ENCODE results near the gene TMPRSS2.

TMPRSS2 gene

DNA sequence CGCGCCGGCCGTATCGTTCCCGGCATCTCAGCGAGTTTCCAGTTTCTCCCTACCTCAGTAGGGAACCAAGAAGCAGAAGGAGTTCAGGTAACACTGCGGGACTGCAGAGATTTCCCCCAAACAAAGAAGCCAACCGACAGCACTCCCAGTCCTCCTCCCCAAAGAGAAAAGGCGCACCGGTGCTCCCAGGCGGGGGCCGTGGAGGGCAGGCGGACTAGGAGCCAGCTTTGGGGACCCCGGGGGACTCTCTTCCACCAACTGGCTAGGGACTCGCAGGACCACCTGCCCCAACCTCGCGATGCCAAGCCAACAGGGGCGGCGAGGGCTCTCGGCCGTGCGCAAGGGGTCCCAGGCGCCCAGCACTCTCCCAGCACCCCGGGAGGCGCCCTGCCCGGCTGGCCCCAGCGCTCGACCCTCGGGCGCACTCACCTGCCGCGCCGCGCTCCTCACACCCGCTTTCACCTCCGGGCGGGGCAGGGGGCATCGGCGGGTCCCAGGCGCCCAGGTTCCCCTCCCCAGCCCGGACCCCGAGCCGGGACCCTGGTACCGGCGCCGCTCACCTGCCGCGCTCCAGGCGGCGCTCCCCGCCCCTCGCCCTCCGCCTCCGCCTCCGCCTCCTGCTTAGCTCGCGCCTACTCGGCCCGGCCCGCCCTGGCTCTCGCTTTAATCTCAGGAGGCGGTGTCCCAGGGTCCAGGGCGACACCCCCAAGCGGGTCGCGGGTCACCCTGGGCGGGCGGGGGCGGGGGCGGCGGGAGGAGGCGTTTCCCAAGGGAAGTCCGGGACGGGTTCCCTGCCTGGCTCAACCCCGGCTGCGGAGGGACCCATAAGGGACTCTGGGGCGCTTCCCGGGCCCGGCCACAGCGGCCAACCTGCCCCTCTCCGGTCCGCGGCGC lies at the start of gene TMPRSS2:
Gene TMPRSS2 (minus strand): TSS at position 638 of the 894 bp plus-strand sequence. CDS start 10,025 bp downstream, outside the sequence.
- peak; percentile 18 for DNase-seq

DNA sequence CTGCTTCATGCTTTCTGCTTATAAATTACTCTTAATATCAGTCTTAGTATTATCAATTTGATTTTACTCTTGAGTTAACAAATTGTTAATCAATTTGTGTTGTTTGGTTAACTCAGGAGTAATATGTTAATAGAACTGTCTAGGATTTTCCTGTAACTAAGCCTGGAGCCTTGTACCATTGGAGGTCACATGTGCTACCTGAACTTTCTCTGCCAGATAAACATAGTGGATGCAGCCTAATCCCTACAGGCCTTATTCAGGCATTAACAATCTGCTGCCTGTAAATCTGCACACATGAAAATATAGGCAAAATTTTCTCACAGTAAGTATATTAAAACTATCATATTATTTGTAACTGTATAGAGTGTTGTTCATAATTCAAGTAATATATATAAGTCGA lies 47.1 kb upstream of the TMPRSS2 start:
- no peak for DNase-seq

DNA sequence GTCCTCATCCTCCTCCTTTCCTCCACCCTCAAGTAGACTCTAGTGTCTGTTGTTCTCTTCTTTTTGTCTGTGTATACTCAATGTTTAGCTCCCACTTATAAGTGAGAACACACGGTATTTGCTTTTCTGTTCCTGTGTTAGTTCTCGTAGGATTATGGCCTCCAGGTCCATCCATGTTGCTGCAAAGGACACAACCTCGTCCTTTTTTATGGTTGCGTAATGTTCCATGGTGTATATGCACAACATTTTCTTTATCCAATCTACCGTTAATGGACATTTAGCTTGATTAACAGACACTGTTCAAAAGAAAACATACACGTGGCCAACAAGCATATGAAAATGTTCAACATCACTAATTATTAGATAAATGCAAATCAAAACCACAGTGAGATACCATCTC lies 44.3 kb upstream of the TMPRSS2 start:
- no peak for DNase-seq

DNA sequence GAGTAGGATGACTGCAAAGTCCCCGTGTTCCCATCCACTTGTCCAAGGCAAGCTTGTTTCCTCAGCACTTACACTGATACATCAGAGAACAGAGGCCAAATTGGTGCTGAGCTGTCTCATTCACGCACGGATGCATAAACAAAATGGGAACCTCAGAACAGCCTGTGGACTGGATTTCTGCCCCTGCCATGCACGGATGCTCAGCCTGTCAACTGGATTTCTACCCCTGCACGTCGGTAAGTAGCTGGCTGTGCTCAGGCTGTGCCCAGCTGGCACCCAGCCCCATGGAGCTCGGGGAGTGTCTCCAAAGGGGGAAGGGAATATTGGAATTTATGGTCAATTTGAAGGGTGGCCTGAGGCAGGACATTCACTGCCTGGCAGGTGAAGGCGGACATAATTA lies 40.8 kb upstream of the TMPRSS2 start:
- peak; percentile 74 for DNase-seq

DNA sequence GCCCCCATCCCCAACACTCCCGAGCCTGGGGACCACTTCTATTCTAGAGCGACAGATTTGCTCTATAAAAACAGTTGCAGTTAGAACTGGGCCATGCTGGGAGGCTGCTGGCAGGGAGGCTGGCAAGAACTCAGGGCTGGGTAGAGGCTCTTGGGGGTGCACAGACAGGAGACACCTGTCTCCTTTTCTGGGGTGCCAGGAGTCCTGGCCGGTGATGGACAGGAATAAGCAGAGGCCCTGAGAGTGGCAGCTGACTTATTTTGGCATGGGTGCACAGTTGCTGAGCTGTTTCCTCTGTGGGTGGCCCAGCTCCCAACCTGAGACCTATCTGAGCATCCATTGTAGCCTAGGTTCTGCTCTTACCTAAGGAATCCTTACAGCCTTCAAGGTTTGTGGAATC lies 39.2 kb upstream of the TMPRSS2 start:
- DNase-seq, result no peak

DNA sequence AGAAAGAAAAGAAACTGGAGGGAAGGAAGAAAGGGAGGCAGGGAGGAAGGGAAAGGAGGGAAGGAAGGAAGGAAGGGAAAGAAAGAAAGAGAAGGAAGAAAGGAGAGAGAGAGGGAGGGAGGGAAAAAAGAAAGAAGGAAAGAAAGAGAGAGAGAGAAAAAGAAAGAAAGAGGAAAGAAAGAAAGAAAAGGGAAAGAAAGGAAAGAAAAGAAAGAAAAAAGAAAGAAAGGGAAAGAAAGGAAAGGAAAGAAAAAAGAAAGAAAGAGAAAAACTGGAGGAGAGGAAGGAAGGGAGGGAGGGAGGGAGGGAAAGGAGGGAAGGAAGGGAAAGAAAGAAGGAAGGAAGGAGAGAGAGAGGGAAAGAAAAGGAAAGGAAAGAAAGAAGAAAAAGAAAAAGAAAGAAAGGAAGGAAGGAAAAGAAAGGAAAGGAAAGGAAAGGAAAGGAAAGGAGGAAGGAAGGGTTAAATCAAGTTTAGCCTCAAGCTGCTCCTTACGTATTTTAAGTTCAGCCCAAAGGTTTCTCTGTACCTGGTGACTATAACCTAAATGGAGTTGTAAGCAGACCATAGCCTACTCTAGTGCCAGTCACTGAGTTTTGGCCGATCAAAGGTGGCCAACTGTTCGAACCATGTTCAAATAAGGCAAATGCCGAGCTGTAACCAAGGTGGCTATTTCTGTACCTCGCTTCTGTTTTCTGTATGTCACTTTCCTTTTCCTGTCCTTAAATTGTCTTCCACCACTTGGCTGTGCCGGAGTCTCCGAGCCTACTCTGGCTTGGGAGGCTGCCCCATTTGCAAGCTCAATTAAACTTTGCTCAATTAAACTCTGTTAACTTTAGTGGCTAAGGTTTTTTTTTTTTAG lies 37.8 kb upstream of the TMPRSS2 start:
- DNase-seq, result no peak

DNA sequence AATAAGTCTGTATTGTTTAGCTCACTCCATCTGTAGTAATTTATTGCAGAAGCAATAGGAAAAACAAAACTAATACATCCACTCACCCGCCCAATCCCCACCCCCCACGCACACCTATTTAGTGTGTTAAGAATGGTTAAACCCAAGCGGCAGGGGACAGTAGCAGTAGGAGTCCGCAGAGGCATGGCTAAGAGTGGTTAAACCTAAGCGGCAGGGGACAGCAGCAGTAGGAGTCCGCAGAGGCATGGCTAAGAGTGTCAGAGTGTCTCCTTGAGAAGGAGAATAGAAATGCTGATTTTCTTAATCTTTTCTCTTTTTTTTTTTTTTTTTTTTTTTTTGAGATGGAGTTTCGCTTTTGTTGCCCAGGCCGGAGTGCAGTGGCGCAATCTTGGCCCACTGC lies 34.8 kb upstream of the TMPRSS2 start:
- no peak for DNase-seq

DNA sequence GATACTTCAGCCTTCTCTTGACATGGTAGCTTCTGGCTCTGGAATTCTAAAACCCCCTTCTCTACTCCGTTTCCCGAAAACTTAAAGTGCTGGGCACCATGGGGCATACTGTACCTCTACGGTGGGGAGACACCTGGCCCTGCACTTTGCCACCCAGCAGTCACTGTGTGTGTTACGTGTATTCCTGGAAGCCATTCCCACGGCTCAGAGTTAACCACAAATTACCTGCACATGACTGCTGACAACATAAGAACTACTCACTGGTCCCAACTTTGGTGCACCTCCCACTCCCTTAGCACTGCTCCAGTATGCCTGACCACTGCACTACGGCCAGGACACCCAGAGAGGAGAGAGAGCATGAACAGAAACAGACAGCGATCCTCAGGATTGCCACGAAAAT lies 29.4 kb upstream of the TMPRSS2 start:
- no peak for DNase-seq

DNA sequence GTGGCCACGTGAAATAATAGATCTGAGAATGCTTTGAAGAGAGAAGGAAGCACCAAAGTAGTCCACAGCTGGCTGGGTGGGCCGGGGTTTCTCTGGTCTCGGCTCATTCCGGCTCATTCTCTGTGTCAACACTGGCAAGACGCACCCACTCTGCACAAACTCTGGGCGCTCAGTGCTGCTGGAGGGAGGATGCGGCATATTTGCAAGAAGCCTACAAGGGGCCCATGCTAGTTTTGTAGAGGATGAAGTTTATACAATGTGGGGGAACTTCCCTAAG lies 28.8 kb upstream of the TMPRSS2 start:
- DNase-seq, result no peak

DNA sequence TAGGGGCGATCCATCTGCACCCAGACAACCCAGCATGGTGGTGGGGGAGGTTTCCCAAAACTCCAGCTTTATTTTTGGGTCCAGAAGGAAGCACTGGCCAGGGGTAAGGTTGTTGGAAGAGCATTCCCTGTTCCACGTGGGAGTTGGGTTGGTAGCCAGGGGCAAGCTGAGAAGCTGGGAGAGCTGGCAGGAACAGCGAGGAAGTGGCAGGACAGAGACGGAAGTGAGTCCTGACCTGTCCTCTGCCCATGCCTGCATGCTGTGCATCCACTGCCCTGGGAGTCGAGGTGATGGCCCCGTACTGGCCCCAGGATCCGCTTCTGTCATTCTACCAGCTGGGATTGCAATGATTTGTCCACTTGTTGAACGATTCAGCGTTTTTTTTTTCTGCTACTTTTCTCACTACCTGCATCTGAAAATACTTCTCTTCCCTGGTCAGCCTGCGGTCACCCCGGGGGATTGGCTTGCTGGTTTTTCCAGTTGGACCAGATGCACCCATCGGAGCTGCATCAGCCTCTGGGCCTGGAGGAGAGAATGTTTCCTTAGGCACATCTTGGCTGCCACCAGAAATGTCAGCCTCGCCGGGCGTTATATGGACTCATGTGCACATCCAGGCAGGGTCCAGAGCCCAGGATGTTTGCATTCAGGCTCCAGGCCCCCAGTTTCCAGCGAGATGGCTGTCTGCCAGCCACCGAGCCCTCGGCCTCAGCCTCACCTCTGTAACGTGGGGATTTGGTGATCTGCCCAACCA lies 28.3 kb upstream of the TMPRSS2 start:
- no peak for DNase-seq

DNA sequence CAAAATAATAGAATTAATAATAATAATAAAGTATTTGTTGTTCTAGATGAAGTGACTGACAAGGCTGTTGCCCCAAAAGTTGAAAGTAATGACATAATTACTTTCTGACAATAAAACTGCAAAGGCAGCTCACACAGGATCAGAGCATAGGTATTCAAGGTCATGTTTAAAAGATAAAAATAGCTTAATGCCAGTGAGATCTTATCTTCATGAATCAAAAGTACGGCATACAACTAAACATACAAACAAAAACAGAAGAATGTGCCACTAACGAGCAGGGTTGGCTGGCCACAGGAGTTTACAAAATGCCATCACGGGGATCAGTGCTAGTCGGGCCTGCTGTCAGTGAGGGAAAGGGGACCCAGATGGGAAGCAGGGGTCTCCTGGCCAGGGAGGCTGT lies 22.4 kb upstream of the TMPRSS2 start:
- DNase-seq, result no peak

DNA sequence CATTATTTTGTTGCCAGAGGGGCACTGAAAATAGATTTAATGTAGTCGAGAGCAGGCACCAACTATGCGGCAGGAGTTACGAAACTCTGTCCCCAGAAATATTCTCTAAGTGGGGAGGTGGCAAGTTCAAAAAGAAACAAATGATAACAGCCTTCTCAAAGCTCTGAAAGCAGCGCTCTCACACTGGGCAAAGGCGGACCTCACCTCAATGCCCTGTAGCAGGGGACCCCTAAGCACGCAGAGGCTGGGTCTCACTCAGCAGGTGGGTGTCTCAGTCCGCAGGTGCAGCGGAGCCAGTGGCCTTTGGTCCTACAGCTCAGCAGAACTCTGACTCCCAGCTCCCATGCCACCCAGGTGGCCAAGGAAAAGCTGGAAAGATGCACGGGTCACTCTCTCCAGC lies 21.8 kb upstream of the TMPRSS2 start:
- no peak for DNase-seq

DNA sequence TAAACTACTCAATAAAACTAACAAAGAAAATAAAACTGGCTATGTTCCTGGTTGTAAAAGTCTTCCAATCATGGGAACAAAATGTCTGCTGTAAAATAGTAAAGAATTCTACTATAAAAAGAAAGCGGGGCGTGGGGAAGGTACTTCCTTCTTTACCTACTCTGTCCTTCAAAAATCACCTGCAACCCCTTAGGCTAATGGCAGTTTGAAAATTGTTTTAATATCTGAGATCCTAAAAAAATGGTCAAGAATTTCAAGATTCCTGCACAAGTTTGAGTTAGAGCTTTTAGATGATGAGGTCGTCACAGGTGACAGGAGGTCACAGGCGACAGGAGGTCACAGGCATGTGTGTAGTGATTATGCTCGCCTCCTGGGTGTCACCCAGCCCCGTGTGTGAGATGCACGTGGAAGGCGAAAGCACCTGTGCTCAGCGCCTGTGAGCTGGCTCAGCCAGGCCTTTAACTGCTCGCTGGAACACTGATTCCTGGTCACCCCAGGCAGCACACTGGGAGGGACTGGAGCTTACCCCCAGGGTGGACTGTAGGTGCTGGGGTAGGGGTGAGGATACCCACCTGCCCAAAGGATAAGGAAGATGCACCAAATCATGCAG lies 18.6 kb upstream of the TMPRSS2 start:
- no peak for DNase-seq

DNA sequence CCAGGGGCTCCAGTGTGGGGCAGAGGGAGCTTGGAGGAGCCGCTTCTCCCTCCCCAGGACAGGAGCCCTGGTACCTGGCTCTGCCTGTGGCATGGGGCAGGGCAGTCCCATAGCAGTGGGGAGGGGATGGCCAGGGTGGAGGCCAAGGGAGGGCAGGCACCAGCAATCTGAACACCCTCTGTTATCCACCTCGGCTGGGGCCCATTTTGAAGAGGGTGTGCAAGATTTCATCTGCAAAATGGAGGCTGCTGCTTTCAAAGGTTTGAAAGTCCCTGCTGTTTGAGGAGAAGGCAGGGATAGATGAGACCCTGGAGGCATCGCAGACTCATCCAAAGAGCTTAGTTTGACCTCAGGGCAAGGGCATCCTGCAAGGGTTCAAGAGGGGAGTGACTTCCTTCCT lies 15.2 kb upstream of the TMPRSS2 start:
- no peak for DNase-seq

DNA sequence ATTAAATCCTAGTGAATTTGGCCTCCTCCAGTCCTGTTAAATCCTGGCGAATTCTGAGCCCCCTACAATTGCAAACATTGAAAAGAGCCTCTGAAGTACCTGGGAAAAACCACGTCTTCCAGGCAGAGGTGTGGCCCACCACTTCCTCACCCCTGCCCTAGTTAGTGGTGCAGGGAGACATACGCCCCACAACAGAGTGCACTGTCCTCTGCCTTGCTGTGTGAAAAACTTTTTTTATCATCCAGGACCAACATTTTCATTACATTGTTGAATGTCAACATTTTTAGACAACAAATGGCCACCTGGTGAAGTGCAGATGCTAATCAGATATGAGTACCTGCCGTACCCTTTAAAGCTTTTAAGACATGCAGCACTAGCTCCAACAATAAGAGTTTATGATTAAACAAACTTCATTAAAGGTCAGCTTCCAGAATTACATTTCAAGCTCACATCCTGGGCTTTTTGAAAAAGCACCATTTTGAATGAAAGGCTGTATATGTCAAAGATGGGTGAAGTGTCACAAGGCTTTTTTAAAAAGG lies 13.6 kb upstream of the TMPRSS2 start:
- DNase-seq, result no peak

DNA sequence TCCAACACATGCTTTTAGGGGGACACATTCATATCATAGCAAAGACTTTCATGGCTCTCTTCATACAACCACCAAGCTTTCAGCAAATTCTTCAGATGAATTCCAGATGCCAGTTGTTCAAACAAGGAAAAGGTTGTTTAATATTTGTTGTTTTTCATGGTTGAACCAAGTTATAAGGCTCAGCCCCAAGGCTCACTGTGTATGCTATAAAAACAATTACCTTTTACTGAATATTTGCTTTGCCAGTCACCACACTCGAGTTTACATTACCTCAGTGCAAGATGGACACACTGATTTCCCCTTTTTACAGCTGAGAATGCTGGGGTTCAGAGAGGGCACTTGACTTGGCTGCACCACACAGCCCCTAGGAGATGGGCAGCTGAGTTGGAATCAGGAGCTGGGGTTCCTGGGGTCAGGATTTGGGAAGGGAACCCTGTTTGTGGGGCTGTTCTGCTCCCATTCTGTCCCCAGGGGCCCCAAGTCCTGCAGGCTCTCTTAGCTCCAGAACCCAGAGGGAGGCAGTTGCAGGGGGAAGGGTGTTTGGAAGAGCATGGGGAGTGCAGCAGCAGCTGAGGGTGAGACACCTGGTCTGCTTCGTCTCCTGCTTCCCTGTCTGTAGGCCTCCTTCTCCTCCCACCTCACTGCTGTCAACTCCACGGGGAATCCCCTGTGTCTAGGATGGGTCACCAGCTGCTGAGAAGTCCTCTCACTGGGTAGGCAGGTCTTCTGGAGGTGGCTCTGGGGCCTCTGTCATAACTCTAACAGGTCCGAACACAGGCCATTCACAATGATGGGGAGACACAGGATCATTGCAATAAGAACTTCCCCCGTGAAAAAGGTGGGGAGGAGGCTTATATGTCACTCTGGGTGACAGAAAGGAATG lies 12.8 kb upstream of the TMPRSS2 start:
- no peak for DNase-seq

DNA sequence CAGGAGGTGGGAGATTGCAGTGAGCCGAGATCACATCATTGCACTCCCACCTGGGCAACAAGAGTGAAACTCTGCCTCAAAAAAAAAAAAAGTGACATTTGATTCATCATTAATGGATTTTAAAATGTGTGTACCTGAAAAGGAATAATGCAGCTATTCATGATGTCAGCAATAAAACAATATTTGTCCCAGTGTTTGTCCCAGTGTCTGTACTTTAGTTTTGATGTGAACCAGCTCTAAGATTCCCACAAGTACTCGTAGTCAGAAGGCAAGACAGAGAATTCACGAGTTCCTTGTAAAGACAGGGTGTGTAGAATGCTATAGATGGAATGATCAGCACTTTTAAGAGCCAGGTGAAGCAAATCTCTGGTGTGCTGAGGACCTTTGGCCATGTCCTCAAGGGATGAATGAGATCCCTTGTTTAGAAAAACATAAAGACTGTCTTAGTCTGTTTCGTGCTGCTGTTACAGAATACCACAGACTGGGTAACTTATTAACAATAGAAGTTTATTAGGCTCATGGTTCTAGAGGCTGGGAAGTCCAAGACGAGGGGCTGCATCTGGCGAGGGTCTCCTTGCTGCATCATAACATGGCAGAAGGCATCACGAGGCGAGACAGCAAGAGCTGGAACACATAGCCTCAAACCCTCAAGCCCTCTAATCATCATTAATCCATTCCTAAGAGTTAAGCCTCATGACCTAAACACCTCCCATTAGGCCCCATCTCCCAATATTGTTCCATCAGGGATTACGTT lies 12.0 kb upstream of the TMPRSS2 start:
- no peak for DNase-seq

DNA sequence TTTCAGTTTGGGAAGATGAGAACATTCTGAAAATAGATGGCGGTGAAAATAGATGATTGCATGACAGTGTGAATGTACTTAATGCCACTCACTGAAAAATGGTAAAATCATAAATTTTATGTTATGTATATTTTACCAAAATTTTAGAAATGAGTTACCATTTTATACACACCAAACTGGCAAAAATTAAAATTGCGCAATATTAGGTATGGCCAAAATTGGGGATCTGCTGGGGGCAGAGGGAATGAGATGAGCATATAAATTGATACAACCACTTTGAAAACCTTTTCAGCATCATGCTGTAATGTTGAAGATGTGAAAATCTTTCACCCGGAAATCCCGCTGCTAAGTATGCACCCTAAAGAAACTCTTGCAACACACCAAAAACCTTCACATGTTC lies 10.8 kb upstream of the TMPRSS2 start:
- no peak for DNase-seq

DNA sequence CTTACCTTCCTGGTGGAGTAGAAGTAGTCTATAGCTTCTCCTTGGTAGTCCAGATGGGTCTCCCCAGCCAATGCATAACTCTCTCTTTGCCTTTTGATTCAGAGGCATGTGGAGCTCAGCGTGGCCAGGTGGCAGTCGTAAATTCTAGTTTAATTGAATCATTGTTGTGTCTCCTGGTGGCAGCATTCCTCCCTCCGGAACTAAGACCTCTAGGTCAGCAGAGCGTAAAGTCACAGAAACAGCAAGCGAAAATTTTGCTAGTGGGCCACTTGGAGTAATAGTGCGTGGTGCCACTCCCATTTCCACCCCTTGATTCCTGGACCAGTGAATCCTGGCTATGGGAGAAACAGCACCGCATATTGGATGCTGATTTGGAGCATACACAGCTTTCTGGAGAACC lies 3.9 kb upstream of the TMPRSS2 start:
- no peak for DNase-seq

DNA sequence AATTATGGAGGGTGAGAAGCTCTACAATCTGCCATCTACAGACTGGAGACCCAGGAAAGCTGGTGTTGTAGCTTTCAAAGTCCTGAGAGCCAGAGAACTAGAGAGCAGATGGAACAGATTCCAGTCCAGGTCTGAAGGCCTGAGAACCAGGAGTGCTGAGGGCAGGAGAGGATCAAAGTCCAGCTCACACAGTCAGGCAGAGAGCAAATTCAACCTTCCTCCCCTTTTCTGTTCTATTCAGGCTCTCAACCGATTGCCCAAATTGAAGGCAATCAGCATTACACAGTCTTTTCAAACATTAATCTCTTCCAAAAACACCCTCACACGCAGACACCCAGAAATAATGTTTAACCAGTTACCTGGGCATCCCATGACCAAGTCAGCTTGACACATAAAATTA lies 2.5 kb upstream of the TMPRSS2 start:
- DNase-seq, result no peak

DNA sequence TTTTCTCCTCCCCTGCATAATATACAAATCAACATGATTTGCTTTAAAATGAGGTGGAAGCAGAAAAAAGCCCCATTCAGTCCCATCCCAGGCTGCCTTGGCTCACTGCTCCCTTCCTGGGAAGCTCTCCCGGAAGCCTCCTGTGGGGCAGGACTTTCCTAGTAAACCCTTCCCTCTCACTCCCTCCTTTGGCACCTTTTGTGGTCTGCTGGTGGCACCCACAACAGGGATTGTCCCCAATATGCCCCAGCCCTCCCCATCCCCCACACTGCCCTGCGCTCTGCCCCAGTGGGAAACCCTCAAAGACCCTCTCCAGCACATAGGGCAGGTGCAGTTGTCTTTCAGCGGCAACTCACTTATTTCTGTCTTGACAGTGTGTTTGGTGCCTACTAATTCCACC lies 1.8 kb upstream of the TMPRSS2 start:
- no peak for DNase-seq
